Measurements from ENCODE around the gene ZDHHC17.

ZDHHC17 gene

DNA sequence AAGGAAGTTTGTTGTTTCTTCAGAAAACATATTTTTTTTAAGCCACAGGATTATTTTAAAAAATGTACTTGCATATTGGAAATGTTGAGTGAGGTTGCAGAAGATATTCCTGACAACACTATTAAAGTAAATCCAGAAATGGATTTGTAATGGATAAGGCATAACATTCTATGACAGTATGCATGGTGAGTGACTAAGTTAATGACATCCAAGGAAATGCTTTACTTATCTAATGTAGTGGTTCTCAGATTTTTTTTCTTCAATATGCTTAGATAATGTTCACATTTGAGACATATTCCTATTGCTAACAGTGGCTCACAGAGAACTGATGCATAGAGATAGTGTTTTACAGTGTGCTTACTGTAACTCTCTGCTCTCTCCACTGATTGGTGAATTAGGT is 49.4 kb downstream of the ZDHHC17 start:
- no peak for DNase-seq (ENCODE audit: low read depth in 2 of 2, low spot score in 1 of 2)

GRCh38 chr12:76813972-76814371 is 50.1 kb downstream of the ZDHHC17 start:
- no peak for DNase-seq (ENCODE audit: low read depth in 2 of 2, low spot score in 1 of 2)

GRCh38 chr12:76820888-76821482 is 57.1 kb downstream of the ZDHHC17 start:
- DNase-seq (ENCODE audit: low read depth in 2 of 2, low spot score in 1 of 2), result no peak

- DNase-seq (ENCODE audit: low read depth in 2 of 2, low spot score in 1 of 2), result no peak
These were observed 66.5 kb downstream of the ZDHHC17 start for GRCh38 chr12:76830436-76830835.

DNA sequence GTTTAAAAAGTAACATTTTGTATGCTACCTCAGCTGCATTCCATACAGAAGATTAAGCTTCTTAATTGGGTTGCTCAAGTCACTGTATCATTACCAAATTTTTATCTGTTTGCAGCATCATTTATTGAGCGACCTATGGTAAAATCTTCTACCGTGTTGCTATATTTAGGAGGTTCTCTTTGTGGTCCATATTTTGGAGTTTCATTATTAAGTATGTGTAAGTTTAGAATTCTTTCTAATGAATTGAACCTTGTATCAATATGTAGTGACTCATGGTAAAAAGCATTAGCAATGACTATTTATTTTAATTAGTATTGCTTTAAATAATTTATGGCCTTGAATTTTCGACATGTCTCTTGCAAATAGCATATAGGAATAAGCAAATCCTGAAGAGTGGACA is 72.7 kb downstream of the ZDHHC17 start:
- no peak for DNase-seq (ENCODE audit: low read depth in 2 of 2, low spot score in 1 of 2)

- DNase-seq (ENCODE audit: low read depth in 2 of 2, low spot score in 1 of 2), result no peak
These were observed 83.3 kb downstream of the ZDHHC17 start for GRCh38 chr12:76847260-76847659.

DNA sequence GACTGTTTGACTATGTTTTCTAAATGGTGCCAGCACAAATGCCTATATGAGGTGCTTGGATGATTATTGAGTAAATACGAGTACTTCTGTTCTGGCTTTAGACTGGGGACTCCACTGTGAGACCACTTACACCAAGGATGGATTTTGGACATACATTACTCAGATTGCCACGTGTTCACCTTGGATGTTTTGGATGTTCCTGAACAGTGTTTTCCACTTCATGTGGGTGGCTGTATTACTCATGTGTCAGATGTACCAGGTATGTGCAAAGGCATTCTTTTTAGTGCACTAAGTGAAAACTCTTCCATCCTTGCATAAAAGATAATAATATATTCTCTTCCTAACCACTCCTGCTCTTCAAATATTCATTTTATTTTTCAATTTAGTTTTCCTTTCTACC is 84.2 kb downstream of the ZDHHC17 start:
- no peak for DNase-seq (ENCODE audit: low read depth in 2 of 2, low spot score in 1 of 2)

- DNase-seq (ENCODE audit: low read depth in 2 of 2, low spot score in 1 of 2), result no peak
These were observed 88.2 kb downstream of the ZDHHC17 start for GRCh38 chr12:76852106-76852505.

- no peak for DNase-seq (ENCODE audit: low read depth in 2 of 2, low spot score in 1 of 2)
These were observed 91.4 kb downstream of the ZDHHC17 start for GRCh38 chr12:76855271-76855670.

DNA sequence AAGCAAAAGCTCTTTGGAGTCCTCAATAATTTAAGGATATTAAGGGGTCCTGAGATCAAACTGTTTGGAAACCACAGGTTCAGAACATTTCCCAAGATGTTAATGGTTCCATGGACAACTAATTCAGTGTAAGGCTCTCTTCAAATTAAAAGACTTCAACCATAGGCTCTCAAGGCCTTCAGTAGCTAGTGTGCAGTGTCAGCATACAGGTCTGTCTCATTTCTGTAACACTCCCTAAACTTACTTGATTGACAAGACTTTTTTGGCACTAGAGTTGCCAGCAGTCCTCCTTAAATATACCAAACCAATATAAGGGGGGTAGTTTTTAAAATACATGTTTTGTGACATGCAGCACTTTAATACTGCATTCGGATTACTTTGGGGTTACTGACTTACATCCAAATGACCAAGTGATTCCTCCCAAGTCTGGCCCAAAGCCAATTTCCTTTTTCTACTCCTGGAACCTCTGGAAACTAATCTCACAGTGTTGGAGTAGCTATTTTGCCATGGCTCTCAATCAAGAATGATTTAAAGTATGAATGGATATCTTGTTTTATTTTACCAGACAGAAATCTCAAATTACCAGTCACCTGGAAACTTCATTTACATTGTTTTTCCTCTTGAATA is 92.2 kb downstream of the ZDHHC17 start:
- DNase-seq (ENCODE audit: low read depth in 2 of 2, low spot score in 1 of 2), result no peak

GRCh38 chr12:76859611-76860010 is 95.7 kb downstream of the ZDHHC17 start:
- no peak for DNase-seq (ENCODE audit: low read depth in 2 of 2, low spot score in 1 of 2)

- no peak for DNase-seq (ENCODE audit: low read depth in 2 of 2, low spot score in 1 of 2)
These were observed 96.3 kb downstream of the ZDHHC17 start for GRCh38 chr12:76860256-76860655.

GRCh38 chr12:76863005-76863670 is 99.2 kb downstream of the ZDHHC17 start:
- DNase-seq (ENCODE audit: low read depth in 2 of 2, low spot score in 1 of 2), result no peak

- DNase-seq (ENCODE audit: low read depth in 2 of 2, low spot score in 1 of 2), result no peak
These were observed 99.9 kb downstream of the ZDHHC17 start for GRCh38 chr12:76863837-76864236.

DNA sequence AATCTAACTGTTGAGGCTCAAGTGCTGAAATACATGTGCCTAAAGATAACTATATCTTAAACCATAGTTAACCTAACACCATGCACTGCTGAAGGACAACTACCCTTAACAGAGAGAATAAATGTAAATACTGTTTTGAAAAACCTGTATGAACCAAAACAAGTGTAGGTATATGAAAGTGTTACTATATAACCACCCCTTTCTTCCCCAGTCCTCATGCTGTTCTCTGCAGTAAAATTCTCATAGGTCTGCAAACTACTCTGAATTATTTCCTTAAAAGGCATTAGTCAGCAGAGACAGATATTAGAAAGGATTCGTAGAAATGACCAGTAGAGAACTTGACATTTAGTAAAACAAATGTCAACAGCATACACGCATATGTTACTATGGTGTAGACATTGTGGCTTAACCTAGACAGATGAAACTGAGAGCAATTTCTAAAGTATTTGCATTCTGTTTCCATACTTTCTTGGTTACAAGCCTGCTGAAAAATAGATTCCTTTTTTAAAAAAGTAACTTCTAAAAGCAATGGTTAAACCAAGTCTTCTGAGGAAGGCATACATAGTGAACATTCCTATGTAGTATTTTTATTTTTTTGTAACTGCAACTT is 101.0 kb downstream of the ZDHHC17 start:
- no peak for DNase-seq (ENCODE audit: low read depth in 2 of 2, low spot score in 1 of 2)

DNA sequence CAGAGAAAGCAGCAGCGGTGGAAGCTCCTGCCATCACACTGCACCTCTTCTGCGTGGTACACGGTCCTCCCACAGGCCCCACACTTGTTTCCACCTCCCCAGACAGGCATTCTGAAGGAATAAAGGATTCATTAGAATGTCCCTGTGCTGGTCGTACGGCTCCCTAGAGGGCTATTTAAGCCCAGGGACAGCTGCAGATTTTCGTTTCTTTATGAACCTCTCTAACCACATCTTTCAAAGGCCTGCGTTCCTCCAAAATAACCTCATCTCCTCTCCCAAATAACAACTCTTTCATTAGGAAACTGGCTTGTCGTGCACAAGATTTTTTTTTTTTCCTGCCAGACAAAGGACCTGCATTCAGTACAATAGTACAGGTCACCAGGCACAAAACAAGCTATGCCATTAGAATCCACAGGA is 102.2 kb downstream of the ZDHHC17 start:
- DNase-seq (ENCODE audit: low read depth in 2 of 2, low spot score in 1 of 2), result no peak

DNA sequence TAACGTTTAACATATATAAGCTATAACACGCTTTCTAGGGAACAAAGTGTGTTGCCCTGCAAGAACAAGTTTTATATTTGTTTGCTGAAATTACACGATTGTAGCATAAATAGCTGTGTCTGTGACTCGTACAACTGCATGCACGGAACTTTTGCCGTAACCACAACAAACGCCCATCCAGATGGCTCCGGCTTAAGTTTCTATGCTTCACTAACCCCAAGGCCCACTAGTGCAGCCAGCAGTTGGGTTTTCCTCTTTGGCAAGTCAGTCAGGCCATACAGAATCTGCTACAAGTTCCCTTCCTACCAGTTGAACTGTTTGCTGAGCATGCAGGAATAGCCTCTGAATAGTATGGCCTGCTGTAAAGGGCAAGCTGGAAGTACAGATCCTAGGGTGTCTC is 102.8 kb downstream of the ZDHHC17 start:
- no peak for DNase-seq (ENCODE audit: low read depth in 2 of 2, low spot score in 1 of 2)

DNA sequence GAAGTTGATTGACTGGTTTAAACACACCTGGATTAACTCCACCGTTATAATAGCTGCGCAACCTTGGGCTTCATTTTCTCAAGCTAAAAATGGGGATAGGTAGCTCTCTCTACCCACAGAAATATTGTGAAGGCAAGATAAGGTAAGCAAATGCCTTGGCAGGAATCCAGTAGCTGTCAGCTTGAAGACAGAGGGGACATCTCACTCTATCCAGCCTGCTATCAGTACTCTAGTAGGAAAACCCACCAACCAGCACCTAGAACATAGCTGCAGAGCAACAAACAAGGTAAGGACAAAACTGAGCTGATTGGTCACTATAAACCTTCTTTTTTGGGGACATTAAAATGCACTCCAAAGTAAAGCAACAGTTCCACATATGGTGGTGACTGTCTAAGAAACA is 107.2 kb downstream of the ZDHHC17 start:
- DNase-seq (ENCODE audit: low read depth in 2 of 2, low spot score in 1 of 2), result no peak

GRCh38 chr12:76871742-76872141 is 107.8 kb downstream of the ZDHHC17 start:
- no peak for DNase-seq (ENCODE audit: low read depth in 2 of 2, low spot score in 1 of 2)

- no peak for DNase-seq (ENCODE audit: low read depth in 2 of 2, low spot score in 1 of 2)
These were observed 108.5 kb downstream of the ZDHHC17 start for GRCh38 chr12:76872415-76872814.

- no peak for DNase-seq (ENCODE audit: low read depth in 2 of 2, low spot score in 1 of 2)
These were observed 110.1 kb downstream of the ZDHHC17 start for GRCh38 chr12:76874027-76874426.

DNA sequence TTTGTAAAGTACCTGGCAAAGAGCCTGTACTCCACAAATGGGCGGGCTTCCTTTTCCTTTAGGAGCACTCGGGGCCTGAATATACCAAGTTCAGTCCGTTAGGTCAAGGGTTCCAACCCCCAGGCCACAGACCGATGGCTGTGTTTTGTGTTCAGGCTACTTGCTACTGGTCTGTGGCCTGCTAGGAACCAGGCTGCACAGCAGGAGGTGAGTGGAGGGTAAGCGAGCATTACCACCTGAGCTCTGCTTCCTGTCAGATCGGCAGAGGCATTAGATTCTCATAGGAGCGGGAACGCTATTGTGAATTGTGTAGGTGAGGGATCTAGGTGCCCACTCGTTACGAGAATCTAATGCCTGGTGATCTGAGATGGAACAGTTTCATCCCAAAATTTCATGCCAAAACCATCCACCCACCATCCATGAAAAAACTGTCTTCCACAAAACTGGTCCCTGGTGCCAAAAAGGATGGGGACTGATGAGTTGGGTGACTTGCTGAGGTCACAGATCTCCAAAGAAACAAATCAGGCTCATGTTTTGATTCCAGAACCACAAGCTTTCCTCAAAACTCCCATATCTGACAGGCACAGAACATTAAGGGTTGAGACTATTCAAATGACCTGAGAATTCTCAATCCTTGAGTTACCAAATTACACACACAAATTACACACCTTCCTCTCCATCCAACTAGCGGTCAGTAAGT is 110.7 kb downstream of the ZDHHC17 start:
- DNase-seq (ENCODE audit: low read depth in 2 of 2, low spot score in 1 of 2), result no peak

Data from stimulated activated CD8-positive, alpha-beta memory T cell treated with anti-CD3 and anti-CD28 coated beads, Interleukin-4, amount 100 ng/mL, for 1 hour (primary cell).